Smooth muscle cell (in vitro differentiated cells): ENCODE measurements around the gene OTOF. TPM values are rescaled to one million over a fixed set of nuclear protein-coding genes. Genes with fewer than 3 reads are reported as not detected.

Source experiments
- DNase-seq: peaks from one replicate; lab custom pipeline; 2025; ENCODE audit not compliant: unreplicated experiment; lab: John Stamatoyannopoulos, UW
- H2AFZ ChIP-seq: fragments of 200-600 bp; sonication (generic); 2 replicates; pipeline ENCODE4 v1.6.0; 2016; ENCODE audit warnings: antibody characterized with exemption, low read depth, mild to moderate bottlenecking
- H3F3A ChIP-seq: fragments of 200-600 bp; sonication (generic); 2 replicates; pipeline ENCODE4 v1.6.0; 2017; ENCODE audit warnings: antibody characterized with exemption, low read depth
- H3K27ac ChIP-seq: fragments of 200-600 bp; sonication (generic); 2 replicates; pipeline ENCODE4 v1.5.1; 2016; ENCODE audit warnings: low read depth, mild to moderate bottlenecking
- H3K27me3 ChIP-seq: fragments of 200-600 bp; sonication (generic); 2 replicates; pipeline ENCODE4 v1.6.1; 2016; ENCODE audit warnings: low read depth, mild to moderate bottlenecking
- H3K36me3 ChIP-seq: fragments of 200-600 bp; sonication (generic); 2 replicates; pipeline ENCODE4 v1.5.1; 2016; ENCODE audit warnings: low read depth
- H3K4me1 ChIP-seq: fragments of 200-600 bp; sonication (generic); 2 replicates; pipeline ENCODE4 v1.5.1; 2016; ENCODE audit warnings: low read depth
- H3K4me2 ChIP-seq: fragments of 200-600 bp; sonication (generic); 2 replicates; pipeline ENCODE4 v1.6.0; 2016; ENCODE audit warnings: mild to moderate bottlenecking
- H3K4me3 ChIP-seq: fragments of 200-600 bp; sonication (generic); 2 replicates; pipeline ENCODE4 v1.5.1; 2016; ENCODE audit warnings: mild to moderate bottlenecking
- H3K79me2 ChIP-seq: fragments of 200-600 bp; sonication (generic); 2 replicates; pipeline ENCODE4 v1.6.0; 2016; ENCODE audit warnings: low read depth, mild to moderate bottlenecking
- H3K9ac ChIP-seq: fragments of 200-600 bp; sonication (generic); 2 replicates; pipeline ENCODE4 v1.6.0; 2016; ENCODE audit warnings: low read depth
- H3K9me3 ChIP-seq: fragments of 200-600 bp; sonication (generic); replicated peaks from 2 replicates; pipeline ENCODE4 v1.5.1; 2016; ENCODE audit warnings: low read depth
- H4K20me1 ChIP-seq: fragments of 200-600 bp; sonication (generic); 2 replicates; pipeline ENCODE4 v1.6.0; 2016; ENCODE audit warnings: low read depth
- CTCF ChIP-seq: fragments of 200-600 bp; sonication (generic); IDR thresholded peaks from 2 replicates; pipeline ENCODE4 v1.5.1; 2017; ENCODE audit warnings: borderline replicate concordance, mild to moderate bottlenecking, antibody characterized with exemption; ENCODE audit not compliant: insufficient read depth, poor library complexity, severe bottlenecking
- WGBS: methylation state at CpG from one replicate; pipeline ENCODE4 v1.1.7; 2016; ENCODE audit warnings: low lambda C conversion rate; 5-methylcytosine and 5-hydroxymethylcytosine counted together
- polyA plus RNA-seq: library from polyadenylated mRNA; unstranded; fragments of >200 nt; fragmentation: Nextera tagmentation; extraction: Ambion mirVana; gene quantifications from 2 replicates; pipeline ENCODE4 v1.2.1, GENCODE V29; 2016
- total RNA-seq: library from RNA; depleted of rRNA; stranded (reverse); fragments of >200 nt; gene quantifications from 2 replicates; pipeline ENCODE4 v1.2.3, GENCODE V29; 2014

Gene OTOF
- total and polyA plus RNA-seq, 2 experiments from 2014 or later: 0.05 TPM; not detected in 1

GRCh38 chr2:26444236-26444635 lies 33.7 kb downstream of the OTOF start:
- no peak overlapping the region for H3K27ac ChIP-seq
- no peak overlapping the region for H3K4me2 ChIP-seq
- no peaks in the 10 kb centered on the region for H4K20me1 ChIP-seq
- no peaks in the 10 kb centered on the region for H3F3A ChIP-seq
- DNase-seq: no peak
- H3K27me3 ChIP-seq: no peaks in the 10 kb centered on the region
- no peak for TF ChIP-seq CTCF
- no peak overlapping the region for H3K9ac ChIP-seq
- H2AFZ ChIP-seq: no peak overlapping the region
- H3K36me3 ChIP-seq: no peaks in the 10 kb centered on the region
- H3K4me1 ChIP-seq: no peaks in the 10 kb centered on the region
- H3K9me3 ChIP-seq: no peaks in the 10 kb centered on the region
- 93% methylated on average over 7 of the region's 7 CpGs for WGBS
- no peak overlapping the region for H3K4me3 ChIP-seq
- no peaks in the 10 kb centered on the region for H3K79me2 ChIP-seq

- Histone ChIP-seq H3K9me3 (no peaks in the 10 kb centered on the region), H3K4me3 (no peak overlapping the region), H3K79me2 (no peaks in the 10 kb centered on the region), H3K4me2 (no peak overlapping the region), H3F3A (no peaks in the 10 kb centered on the region), H3K4me1 (no peaks in the 10 kb centered on the region), H3K9ac (no peak overlapping the region), H4K20me1 (no peaks in the 10 kb centered on the region), H3K27ac (no peak overlapping the region), H3K36me3 (no peaks in the 10 kb centered on the region), H3K27me3 (no peaks in the 10 kb centered on the region), H2AFZ (no peak overlapping the region)
- no peak for DNase-seq
- WGBS: 75% methylated on average over 3 of the region's 3 CpGs
- no peak for TF ChIP-seq CTCF
Observed at GRCh38 chr2:26442707-26443106, 35.2 kb downstream of the OTOF start.

GRCh38 chr2:26442301-26442700 lies 35.6 kb downstream of the OTOF start:
- no peaks in the 10 kb centered on the region for H3K4me1 ChIP-seq
- no peak for TF ChIP-seq CTCF
- H4K20me1 ChIP-seq: no peaks in the 10 kb centered on the region
- no peak for DNase-seq
- no peaks in the 10 kb centered on the region for H3K27me3 ChIP-seq
- H3K27ac ChIP-seq: no peak overlapping the region
- H3K9ac ChIP-seq: no peak overlapping the region
- no peaks in the 10 kb centered on the region for H3K9me3 ChIP-seq
- no peak overlapping the region for H2AFZ ChIP-seq
- WGBS: 96% methylated on average over 2 of the region's 2 CpGs
- H3K79me2 ChIP-seq: no peaks in the 10 kb centered on the region
- H3K4me2 ChIP-seq: no peak overlapping the region
- H3K4me3 ChIP-seq: no peak overlapping the region
- no peaks in the 10 kb centered on the region for H3K36me3 ChIP-seq
- no peaks in the 10 kb centered on the region for H3F3A ChIP-seq

- peak overlapping the region; percentile 10 for H3K27ac ChIP-seq
- WGBS: 73% methylated on average over 5 of the region's 5 CpGs
- H3K4me2 ChIP-seq: peak overlapping the region; percentile 12
- no peaks in the 10 kb centered on the region for H3K4me1 ChIP-seq
- H4K20me1 ChIP-seq: no peaks in the 10 kb centered on the region
- no peaks in the 10 kb centered on the region for H3K27me3 ChIP-seq
- DNase-seq: no peak
- H3K9ac ChIP-seq: no peak overlapping the region
- TF ChIP-seq CTCF: no peak
- no peak overlapping the region for H2AFZ ChIP-seq
- no peaks in the 10 kb centered on the region for H3K79me2 ChIP-seq
- no peak overlapping the region for H3K4me3 ChIP-seq
- H3F3A ChIP-seq: no peaks in the 10 kb centered on the region
- no peaks in the 10 kb centered on the region for H3K36me3 ChIP-seq
- no peaks in the 10 kb centered on the region for H3K9me3 ChIP-seq
Observed at GRCh38 chr2:26438926-26439325, 39.0 kb downstream of the OTOF start.
